ENCODE data around the gene SKIC3. TPM values are rescaled to one million over a fixed set of nuclear protein-coding genes. Genes with fewer than 3 reads are reported as not detected.

The SKIC3 gene
- total RNA-seq, 1 donor = 146 TPM

DNA sequence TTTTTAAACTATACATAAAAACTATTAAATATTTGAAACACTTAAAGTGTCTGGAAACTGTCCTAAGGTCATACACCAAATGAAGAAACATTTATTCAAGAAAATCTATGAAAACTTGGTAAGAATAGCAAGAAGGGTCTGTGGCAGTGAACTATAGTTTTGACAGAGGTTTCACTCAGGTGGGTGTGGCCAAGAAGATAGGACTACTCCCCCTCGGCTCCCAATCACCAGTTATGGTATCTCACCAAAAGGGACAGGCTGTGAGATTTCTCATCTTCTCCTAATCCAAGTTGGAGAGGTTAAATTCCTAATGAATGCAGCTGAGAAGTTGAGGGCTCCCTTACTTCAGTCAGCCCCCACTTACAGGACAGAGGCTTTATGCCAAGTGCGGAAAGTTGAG, 3.1 kb upstream of the SKIC3 start:
- TF ChIP-seq, protein P1, sequence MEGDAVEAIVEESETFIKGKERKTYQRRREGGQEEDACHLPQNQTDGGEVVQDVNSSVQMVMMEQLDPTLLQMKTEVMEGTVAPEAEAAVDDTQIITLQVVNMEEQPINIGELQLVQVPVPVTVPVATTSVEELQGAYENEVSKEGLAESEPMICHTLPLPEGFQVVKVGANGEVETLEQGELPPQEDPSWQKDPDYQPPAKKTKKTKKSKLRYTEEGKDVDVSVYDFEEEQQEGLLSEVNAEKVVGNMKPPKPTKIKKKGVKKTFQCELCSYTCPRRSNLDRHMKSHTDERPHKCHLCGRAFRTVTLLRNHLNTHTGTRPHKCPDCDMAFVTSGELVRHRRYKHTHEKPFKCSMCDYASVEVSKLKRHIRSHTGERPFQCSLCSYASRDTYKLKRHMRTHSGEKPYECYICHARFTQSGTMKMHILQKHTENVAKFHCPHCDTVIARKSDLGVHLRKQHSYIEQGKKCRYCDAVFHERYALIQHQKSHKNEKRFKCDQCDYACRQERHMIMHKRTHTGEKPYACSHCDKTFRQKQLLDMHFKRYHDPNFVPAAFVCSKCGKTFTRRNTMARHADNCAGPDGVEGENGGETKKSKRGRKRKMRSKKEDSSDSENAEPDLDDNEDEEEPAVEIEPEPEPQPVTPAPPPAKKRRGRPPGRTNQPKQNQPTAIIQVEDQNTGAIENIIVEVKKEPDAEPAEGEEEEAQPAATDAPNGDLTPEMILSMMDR (IDR thresholded peaks at IDR 0.05; ENCODE audit: insufficient read depth, low read length) = no peak
- no peak overlapping the region for H3K4me3 ChIP-seq (ENCODE audit: low read depth, low read length)
- no peak for DNase-seq (ENCODE audit: low read depth)

- peak overlapping the region; percentile 86 for H3K4me3 ChIP-seq (ENCODE audit: low read depth, low read length)
- TF ChIP-seq, protein P1 (IDR thresholded peaks at IDR 0.05; ENCODE audit: insufficient read depth, low read length) = no peak
- peak; percentile 10 for DNase-seq (ENCODE audit: low read depth)
Measured at GRCh38 chr5:95555553-95555952, 776 bp upstream of the SKIC3 start.

DNA sequence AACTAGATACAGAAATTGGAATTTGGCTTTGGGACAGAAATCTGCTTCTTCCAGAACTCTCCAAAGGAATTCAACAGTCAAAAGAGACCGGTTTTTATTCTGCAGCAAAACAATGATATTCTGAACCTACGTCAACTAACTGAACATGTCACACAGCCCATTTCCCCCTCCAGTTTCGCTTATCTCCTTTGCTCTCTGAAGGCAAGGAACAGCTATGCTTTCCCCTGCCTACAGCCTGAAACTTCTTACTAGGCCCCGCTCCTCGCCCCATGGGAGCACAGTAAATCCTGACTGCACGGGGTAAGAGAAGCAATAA, 488 bp downstream of the SKIC3 start:
- TF ChIP-seq, protein P1 (IDR thresholded peaks at IDR 0.05; ENCODE audit: insufficient read depth, low read length) = no peak
- peak overlapping the region; percentile 86 for H3K4me3 ChIP-seq (ENCODE audit: low read depth, low read length)
- DNase-seq (ENCODE audit: low read depth) = no peak

DNA sequence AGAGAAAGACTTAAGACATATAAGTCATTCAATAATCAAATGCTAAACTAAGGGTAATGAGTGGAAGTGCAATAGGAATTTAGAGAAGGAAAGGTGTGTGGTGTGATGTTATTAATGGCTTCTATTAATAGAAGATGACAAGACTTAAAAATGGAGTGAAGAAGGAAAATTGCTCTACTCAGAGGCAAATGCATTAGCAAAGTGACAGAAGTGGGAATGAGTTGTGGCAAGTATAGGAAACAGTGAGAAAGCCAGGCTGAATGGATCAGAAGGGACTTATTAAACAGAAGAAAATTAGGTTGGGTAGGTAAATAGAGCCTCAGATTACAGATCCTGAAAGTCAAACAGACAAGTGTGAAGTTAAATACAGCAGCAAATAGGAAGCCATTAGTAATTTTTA, 5.7 kb downstream of the SKIC3 start:
- TF ChIP-seq, protein P1 (IDR thresholded peaks at IDR 0.05; ENCODE audit: insufficient read depth, low read length) = no peak
- DNase-seq (ENCODE audit: low read depth) = no peak
- no peak overlapping the region for H3K4me3 ChIP-seq (ENCODE audit: low read depth, low read length)

- no peak overlapping the region for H3K4me3 ChIP-seq (ENCODE audit: low read depth, low read length)
- peak; percentile 33 for DNase-seq (ENCODE audit: low read depth)
Measured at GRCh38 chr5:95543017-95543705, 11.6 kb downstream of the SKIC3 start.

GRCh38 chr5:95537501-95537900, 17.3 kb downstream of the SKIC3 start:
- H3K4me3 ChIP-seq (ENCODE audit: low read depth, low read length) = no peak overlapping the region
- TF ChIP-seq, protein P1 (IDR thresholded peaks at IDR 0.05; ENCODE audit: insufficient read depth, low read length) = no peak
- DNase-seq (ENCODE audit: low read depth) = no peak

More at GRCh38 chr5:95543017-95543705, 11.6 kb downstream of the SKIC3 start:
- TF ChIP-seq, protein P1 (IDR thresholded peaks at IDR 0.05; ENCODE audit: insufficient read depth, low read length) = no peak

DNA sequence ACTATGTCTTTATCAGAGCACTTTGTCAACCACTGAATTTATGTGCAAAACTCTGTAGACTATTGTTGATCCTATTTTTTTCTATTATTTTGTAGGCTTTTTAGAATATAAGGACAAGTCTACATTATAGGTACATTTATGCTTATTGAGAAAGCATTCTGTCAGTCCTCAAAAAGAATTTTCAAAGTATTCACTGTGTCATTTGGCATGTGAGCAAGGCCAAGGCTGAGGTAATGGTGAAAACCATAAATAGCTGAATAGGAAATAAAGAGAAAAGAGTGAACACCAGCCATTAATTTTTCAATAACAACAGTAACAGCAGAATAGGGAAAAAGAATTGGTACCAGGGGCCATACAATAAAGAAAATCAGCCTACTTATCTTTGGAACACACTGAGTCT, 21.0 kb downstream of the SKIC3 start:
- no peak overlapping the region for H3K4me3 ChIP-seq (ENCODE audit: low read depth, low read length)
- TF ChIP-seq, protein P1 (IDR thresholded peaks at IDR 0.05; ENCODE audit: insufficient read depth, low read length) = no peak
- no peak for DNase-seq (ENCODE audit: low read depth)
